NCI-H1105 (cell line): Measurements from ENCODE around the gene TBCD.

ENCODE experiments used
- DNase-seq: peaks from one replicate; lab custom pipeline; 2025; lab: John Stamatoyannopoulos, UW

The TBCD gene

GRCh38 chr17:82888583-82889495 is 137.0 kb downstream of the TBCD start:
- no peak for DNase-seq

DNA sequence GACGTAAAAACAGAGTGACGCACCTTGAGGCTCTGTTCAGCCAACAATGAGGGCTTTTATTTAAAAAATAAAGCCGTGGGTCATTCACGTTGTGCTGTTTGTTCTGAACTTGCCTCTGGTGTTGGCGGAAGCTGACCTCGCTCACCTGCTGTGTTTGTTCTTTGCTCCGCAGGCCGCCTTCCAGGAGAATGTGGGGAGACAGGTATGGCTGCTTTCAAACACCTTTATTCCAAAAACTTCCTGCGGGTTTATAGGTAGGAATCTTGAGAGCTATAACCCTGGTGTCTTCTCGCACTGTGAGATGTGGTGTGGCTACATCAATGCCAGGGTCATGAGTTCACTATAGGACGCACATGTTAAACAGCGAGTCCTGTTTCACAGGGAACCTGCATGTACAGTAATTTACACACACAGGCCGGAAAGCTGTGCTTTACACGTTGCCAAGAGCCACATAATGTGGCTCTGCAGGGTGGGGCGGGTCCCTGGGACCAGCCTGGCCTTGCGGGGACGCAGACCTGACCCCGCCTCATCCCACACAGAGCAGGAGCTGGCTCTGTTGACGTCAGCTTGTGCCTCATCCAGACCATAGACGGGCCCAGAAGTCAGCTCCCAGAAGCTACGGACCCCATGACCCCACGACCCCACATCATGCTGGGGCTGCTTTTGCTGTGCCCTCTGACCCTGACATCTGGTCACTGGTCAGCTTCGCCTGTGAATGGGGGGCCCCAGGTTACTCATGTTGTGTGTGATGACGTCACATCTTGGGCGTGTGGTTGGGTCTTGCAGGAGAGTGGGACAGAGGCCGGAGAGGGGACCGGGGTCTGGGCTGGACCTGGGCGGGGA is 137.9 kb downstream of the TBCD start:
- no peak for DNase-seq

DNA sequence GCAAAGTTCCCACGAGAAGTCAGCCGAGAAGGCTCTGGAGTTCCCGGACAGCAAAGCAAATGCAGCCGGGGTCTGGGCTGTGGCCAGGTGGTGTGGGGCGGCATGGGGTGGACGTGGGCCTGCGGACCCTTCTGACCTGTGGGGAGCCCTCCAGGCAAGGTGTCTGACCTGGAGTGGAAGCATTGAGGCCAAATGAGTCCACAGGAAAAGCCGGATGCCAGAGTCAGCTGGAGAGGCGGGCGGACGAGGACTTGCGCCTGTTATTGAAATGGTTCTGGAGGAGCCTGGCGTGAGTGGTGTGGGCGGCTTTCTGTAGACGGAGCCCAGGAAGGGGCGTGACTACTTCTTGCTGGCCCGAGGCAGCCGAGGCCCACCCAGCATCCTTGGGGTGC is 138.5 kb downstream of the TBCD start:
- DNase-seq, result no peak

DNA sequence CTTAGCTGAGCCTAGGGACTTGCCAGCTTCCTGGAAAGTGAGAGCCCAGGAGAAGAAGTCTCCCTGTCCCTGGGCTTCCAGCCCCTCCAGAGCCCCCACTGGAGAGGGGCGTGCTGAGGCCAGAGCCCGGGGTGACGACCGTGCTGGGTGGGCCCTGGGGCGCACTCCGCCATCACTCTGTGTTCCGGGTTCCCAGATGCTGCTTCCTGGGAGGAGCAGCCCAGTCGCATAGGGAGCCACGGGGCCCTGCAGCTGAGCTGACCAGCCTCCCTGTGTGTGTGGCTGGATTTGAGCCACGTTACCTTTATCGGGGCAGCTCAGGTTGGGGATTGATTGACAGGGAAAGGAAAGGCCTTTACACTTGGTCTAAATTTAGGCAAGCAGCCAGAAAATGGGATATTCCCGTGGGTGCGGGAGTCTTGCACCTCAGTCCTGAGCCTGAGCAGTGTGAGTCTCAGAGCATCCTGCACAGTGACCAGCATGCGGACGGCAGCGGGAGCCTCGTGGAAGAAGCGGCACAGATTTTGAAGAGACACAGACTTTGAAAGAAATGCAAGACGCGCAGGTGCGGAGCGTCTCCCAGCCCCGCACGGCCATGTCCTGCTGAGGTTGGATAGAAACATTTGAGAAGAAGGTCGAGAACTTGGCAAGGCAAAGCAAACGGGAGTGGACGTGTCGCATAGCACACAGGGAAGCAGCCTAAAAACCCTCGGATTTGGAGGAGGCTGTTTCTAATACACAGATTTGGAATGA is 139.2 kb downstream of the TBCD start:
- no peak for DNase-seq

DNA sequence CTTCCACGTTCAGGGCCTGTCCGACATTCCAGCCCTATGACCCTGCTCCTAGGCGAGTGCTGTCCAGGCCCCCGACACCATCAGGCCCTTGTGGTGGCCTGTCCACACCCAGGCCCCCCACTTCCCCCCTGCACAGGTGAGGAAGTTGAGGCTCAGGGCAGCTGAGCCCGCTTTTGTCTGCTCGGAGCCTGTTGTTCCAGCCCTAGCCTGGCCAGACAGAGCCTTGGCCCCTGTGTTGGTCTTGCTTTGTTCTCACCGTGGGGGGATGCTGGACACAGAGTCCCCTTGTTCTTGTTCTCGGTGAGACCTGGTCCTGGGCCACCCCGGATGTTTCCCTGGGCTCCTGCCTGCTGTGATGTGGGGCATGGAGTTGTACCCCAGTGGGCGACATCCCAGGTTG is 140.0 kb downstream of the TBCD start:
- DNase-seq, result no peak

DNA sequence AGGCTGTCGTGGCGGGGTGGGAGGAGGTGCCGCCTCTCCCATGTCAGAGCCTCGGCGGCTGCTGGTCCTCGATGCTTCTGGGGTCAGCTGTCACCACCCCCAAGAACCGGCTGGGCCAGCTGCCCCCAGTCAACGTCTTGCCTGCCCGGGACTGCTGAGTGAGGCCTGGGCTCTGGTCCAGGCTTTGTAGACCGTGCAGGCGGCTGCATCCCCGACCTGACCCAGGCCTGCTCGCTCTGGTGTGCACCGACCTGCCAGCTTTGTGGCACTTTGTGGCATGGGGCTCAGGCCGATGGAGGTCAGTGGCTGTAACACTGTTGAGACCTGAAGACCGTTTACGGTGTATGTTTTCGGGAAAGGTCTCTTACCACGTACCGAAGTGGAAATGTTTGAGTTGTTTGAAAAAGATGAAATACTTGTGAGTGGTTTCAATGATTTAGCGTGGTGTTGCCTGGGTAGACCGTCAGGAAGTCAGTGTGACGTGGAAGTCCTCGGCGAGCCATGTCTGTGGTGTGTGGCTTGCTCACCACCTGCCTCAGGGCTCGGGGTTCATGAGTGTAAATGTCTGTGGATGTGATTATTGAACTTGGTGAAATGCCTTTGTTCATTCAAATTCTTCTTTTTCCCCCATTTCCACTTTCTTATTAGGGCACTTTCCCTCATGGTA is 141.2 kb downstream of the TBCD start:
- no peak for DNase-seq

DNA sequence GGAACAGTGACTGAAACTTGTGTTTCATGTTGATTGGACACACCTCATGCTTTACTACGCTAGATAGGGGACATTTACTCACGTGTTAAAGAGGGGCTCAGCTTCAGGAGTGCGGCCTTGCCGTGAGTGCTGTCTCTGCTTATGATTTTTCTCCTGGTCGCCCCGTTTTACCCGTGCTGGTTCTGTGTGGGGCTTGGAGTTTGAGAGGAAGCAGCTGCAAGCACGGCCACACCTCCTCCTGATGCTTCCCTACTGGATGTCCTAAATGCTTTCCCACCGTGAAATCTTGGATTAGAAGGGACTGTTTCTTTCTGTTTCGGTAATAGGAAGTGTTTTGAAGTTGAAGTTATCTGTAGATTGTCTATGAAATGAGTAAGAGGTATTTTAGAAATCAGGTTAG is 141.9 kb downstream of the TBCD start:
- DNase-seq, result no peak

DNA sequence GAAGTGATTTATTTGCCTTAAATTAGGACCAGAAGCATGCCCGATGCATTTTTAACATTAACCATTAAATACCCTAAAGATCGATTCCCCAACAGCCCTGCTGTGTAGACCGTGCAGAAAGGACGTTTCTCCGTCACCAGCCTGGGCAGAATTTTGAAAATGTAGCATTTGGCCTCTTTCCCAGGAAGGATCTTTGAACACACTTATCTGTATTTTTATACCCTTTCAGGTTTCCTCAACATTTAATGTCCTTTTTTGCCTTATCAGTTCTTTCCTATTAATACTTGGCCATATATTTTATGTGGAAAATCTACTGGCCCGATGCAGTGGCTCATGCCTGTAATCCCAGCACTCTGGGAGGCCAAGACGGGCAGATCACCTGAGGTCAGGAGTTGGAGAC is 142.5 kb downstream of the TBCD start:
- no peak for DNase-seq

DNA sequence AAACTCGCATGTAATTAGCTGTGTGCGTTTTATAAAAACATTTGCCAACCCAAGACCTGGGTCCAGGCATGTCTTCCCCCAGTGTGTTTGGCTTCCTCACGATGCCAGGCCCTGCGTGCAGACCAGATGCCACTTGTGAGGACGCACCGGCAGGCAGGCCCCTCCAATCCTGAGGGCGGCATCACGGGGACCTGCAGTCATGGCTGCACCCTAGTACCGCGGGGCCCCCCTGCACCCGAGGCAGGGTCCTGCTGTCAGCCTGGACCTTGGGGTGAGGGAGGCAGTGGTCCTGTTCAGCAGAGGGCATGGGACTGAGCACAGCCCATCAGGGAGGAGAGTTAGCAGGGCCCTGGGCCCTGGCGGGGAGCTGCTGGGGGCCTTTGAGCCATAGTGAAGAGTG is 143.2 kb downstream of the TBCD start:
- DNase-seq, result no peak

DNA sequence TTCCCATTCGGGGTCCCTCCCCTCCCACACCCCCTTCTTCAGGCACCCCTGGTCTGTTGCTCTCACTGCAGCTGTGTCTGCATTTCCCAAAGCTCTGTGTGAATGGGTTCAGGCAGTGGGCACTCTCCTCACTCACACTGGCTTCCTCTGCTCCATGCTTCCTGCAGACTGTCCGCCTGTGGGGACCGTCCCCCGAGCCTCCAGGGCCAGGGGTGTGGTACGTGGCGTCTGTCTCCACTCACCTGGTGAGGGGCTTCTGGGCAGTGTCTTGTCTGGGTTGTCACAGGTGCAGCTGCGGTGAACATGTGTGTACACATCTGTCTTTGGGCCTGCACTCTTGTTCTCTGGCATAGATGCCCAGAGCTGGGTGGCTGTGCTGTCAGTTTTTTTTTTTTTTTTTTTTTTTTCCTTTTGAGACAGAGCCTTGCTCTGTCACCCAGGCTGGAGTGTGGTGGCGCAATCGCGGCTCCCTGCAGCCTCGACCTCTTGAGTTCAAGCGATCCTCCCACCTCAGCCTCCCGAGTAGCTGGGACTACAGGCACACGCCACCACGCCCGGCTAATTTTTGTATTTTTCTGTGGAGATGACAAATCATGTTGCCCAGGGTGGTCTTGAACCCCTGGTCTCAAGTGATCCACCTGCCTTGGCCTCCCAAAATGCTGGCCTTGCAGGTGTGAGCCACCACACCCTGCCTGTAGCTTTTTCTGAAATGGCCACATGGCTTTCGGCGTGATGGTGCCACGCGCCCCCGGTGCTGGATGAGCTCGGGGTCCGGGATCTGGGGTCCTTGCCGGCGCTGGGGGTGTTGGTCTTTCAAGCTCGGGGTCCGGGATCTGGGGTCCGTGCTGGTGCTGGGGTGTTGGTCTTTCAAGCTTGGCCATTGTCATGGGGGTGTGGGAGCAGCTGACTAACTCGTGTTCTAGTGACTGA is 144.5 kb downstream of the TBCD start:
- no peak for DNase-seq

DNA sequence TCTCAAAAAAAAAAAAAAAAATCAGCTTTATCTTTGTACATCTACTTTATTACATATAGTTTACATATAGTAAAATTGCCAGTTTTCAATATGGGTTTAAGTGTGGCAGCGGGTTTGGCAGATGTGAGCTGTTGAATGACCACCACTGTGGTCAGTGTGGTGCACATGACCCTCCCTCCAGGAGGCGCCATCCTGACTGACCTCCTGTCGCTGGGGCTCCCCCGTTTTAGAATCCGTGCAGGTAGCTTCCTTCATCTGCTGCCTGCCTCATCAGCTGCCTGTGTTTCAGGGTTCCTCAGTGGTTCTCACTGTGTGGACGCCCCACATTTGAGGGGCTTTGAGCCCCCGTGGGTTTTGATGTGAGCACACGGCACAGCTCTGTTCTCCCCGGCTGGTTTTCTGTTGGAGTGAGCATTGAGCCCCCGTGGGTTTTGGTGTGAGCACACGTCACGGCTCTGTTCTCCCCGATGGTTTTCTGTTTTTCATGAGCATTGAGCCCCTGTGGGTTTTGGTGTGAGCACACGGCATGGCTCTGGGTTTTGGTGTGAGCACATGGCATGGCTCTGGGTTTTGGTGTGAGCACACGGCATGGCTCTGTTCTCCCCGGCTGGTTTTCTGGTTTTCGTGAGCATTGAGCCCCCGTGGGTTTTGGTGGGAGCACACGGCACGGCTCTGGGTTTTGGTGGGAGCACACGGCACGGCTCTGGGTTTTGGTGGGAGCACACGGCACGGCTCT is 145.8 kb downstream of the TBCD start:
- no peak for DNase-seq

DNA sequence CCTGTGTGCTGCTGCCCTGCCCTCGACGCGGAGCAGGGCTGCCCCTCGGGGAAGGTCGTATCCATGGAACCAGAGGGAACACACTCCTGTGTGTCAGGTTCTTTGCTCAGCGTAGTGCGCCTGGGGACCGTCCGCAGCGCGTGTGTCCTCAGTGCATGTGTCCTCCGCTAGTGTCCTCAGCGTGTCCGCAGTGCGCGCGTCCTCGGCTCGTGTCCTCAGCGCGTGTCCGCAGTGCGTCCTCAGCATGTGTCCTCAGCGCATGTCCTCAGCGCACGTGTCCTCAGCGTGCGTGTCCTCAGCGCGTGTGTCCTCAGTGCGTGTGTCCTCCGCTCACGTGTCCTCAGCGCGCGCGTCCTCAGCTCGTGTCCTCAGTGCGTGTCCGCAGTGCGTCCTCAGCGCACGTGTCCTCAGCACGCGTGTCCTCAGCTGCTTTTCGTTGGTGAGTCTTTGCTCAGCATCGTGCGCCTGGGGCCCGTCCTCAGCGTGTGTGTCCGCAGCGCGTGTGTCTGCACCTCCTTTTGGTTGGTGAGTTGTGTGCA is 147.2 kb downstream of the TBCD start:
- no peak for DNase-seq

- no peak for DNase-seq
Observed at GRCh38 chr17:82899941-82900340, 148.1 kb downstream of the TBCD start.

DNA sequence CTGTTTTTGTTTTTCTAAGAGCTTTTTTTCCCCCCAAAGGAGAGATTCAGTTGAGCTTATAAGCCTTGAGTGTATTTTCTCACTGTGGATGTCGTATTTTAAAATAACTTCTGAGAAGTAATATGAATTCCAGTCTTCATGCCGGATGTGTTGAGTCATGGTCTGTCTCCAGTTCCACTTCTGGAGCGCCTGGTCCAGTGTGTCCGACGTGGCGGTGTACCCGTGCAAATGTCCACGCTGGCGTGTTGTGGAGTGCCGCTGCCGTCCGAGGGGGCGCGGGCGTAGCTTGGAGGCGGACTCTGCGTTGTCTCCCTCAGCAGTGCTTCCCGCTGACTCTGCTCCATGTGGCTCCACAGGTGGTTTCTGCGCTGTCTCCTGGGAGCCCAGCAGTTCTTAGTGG is 148.9 kb downstream of the TBCD start:
- DNase-seq, result no peak

DNA sequence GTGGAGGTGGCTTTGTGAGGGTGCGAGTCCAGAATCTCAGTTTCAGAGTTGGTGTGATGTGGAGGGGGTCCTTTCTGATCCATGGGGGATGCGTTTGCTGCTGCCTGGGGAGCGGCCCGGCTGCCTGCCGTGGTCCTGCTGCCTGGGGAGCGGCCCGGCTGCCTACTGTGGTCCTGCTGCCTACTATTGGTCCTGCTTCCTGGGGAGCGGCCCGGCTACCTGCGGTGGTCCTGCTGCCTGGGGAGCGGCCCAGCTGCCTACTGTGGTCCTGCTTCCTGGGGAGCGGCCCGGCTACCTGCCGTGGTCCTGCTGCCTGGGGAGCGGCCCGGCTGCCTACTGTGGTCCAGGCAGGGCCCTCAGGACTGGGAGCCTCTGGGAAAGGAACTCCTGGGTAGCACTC is 149.5 kb downstream of the TBCD start:
- no peak for DNase-seq

- DNase-seq, result no peak
Observed at GRCh38 chr17:82901856-82902255, 150.0 kb downstream of the TBCD start.

DNA sequence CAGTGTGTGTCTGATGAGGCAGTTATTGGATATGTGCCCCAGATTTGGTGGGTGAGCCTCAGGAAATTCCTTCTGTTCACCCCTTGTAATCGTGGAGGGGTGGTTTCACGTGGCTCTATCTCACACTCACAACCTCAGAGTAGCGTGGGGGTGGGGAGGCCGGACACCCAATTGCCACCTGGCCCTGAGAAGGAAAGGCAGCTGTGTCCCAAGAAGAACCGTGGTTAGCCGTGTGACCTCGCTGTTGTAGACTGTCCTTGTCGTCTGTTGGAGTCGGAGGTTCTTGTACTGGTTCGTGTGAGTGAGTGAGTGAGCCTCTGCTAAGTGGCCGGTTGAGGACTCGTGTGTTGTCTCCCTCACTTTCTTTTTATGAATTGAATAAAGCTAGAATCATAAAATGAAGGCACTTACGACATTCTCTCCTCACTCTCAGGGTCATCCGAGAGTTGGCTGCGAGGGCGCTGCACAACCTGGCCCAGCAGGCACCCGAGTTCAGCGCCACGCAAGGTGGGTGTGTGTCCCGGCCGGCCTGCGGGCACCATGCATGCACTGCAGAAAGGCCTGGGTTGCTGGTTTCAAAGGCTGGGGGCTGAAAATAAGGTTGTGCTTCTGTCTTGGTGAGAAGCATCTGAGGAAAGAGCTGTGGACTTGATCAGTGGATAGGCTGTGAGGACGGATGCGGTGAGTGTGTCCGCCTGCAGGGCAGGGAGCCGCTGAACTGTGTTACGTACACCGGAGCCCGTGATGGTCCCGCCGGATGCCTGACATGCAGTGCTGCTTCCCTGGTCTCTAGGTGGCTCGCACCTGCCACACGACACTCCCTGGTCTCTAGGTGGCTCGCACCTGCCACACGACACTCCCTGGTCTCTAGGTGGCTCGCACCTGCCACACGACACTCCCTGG is 151.4 kb downstream of the TBCD start:
- DNase-seq, result no peak

DNA sequence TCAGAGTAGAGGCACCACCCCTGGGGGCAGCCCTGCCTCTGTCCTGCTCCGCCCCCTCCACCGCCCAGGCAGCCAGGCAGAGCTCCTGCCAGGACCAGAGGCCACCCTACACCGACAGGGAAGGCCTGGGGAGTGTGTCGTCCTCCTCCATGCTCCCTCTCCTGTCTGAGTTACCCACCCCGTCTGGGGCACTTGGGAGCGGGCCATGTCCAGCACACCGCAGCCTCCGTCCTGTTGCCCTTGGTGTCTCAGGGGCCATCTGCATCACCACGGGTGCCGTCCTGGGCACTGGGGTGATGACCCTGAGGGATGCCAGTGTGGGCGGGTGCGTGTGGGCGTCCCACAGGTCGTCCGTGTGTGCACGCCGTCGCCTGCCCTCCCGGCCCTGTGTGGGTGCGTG is 153.3 kb downstream of the TBCD start:
- no peak for DNase-seq
